ENCODE measurements around the gene ZNF681.
"Not testable (repeated sequence)": the region's sequence is repeated elsewhere in the genome, so short reads cannot be mapped to it uniquely, and the experiment has no call there.

Gene ZNF681

GRCh38 chr19:23692937-23693336, 65.8 kb downstream of the ZNF681 start:
- DNase-seq (ENCODE audit: low read depth, low spot score), result not testable (repeated sequence)

Measured in activated naive CD8-positive, alpha-beta T cell treated with anti-CD3 and anti-CD28 coated beads, Interleukin-2, amount 50 U/mL, for 16 hours (primary cell).